Measurements from ENCODE around the gene MRFAP1. TPM values are rescaled to one million over a fixed set of nuclear protein-coding genes. Genes with fewer than 3 reads are reported as not detected.

Gene MRFAP1
- total and polyA plus RNA-seq, 8 donors: 256 to 399 (median 370) TPM

- peaks cover 9 to 25% of the 10 kb centered on the region in 2 donors for H3K4me1 ChIP-seq
- no peaks in the 10 kb centered on the region for H3K36me3 ChIP-seq
- no peak for TF ChIP-seq CTCF (IDR thresholded peaks at IDR 0.05)
- ATAC-seq: peak; percentile 19
- no peak overlapping the region for H3K27ac ChIP-seq
- no peaks in the 10 kb centered on the region for H3K9me3 ChIP-seq
- peak in 1 of 4 donors; percentile 29 for DNase-seq
- H3K27me3 ChIP-seq: peaks cover 25 to 66% of the 10 kb centered on the region in 2 donors
- intact Hi-C loops (cut with DNase I): no loop called here
- H3K4me3 ChIP-seq: no peak overlapping the region
Observed at GRCh38 chr4:6660430-6660829, 19.9 kb downstream of the MRFAP1 start.

GRCh38 chr4:6662591-6662990 lies 22.1 kb downstream of the MRFAP1 start:
- peaks cover 25 to 70% of the 10 kb centered on the region in 2 donors for H3K27me3 ChIP-seq
- no peaks in the 10 kb centered on the region for H3K36me3 ChIP-seq
- ATAC-seq (no peak), DNase-seq (peak in 1 of 4 donors; percentile 8)
- H3K9me3 ChIP-seq: no peaks in the 10 kb centered on the region
- intact Hi-C loops (cut with DNase I): no loop called here
- H3K4me3 ChIP-seq: no peak overlapping the region
- peaks cover 9 to 25% of the 10 kb centered on the region in 2 donors for H3K4me1 ChIP-seq
- H3K27ac ChIP-seq: no peak overlapping the region
- TF ChIP-seq CTCF (IDR thresholded peaks at IDR 0.05): no peak

GRCh38 chr4:6663596-6664393 lies 23.3 kb downstream of the MRFAP1 start:
- H3K4me3 ChIP-seq: peak overlapping the region in 1 of 2 donors; percentile 13
- TF ChIP-seq CTCF (IDR thresholded peaks at IDR 0.05): no peak
- intact Hi-C loops (cut with DNase I): no loop called here

GRCh38 chr4:6665320-6665654 lies 24.8 kb downstream of the MRFAP1 start:
- ATAC-seq: no peak
- TF ChIP-seq CTCF (IDR thresholded peaks at IDR 0.05): no peak
- Histone ChIP-seq H3K4me1 (peaks cover 9 to 15% of the 10 kb centered on the region in 2 donors), H3K36me3 (no peaks in the 10 kb centered on the region), H3K27me3 (peaks cover 18 to 43% of the 10 kb centered on the region in 2 donors), H3K4me3 (no peak overlapping the region), H3K9me3 (no peaks in the 10 kb centered on the region), H3K27ac (no peak overlapping the region)
- intact Hi-C loops (cut with DNase I): no loop called here
- DNase-seq: no peak

More at GRCh38 chr4:6663596-6664393, 23.3 kb downstream of the MRFAP1 start:
- Histone ChIP-seq H3K27ac (no peak overlapping the region), H3K36me3 (no peaks in the 10 kb centered on the region), H3K27me3 (peaks cover 21 to 58% of the 10 kb centered on the region in 2 donors), H3K9me3 (no peaks in the 10 kb centered on the region), H3K4me1 (peaks cover 9 to 20% of the 10 kb centered on the region in 2 donors)
- peak in 1 of 4 donors; percentile 75 for DNase-seq
- peak; percentile 18 for ATAC-seq

- peaks cover 9 to 15% of the 10 kb centered on the region in 2 donors for H3K4me1 ChIP-seq
- no peak for ATAC-seq
- intact Hi-C loops (cut with DNase I): no loop called here
Observed at GRCh38 chr4:6668391-6668790, 27.9 kb downstream of the MRFAP1 start.

More at GRCh38 chr4:6668391-6668790, 27.9 kb downstream of the MRFAP1 start:
- TF ChIP-seq CTCF (IDR thresholded peaks at IDR 0.05): no peak
- peak in 1 of 4 donors; percentile 44 for DNase-seq
- Histone ChIP-seq H3K27ac (no peak overlapping the region), H3K4me3 (no peak overlapping the region), H3K9me3 (no peaks in the 10 kb centered on the region), H3K27me3 (peaks cover 17 to 30% of the 10 kb centered on the region in 2 donors), H3K36me3 (no peaks in the 10 kb centered on the region)
